GM21367 (cell line): Measurements from ENCODE around the gene THRB.
"Not testable (repeated sequence)": the region's sequence is repeated elsewhere in the genome, so short reads cannot be mapped to it uniquely, and the experiment has no call there.

Experiments
- ATAC-seq: cut with Tn5 transposase; IDR thresholded peaks from one replicate; pipeline ENCODE4 v1.9.1; 2021; ENCODE audit not compliant: unreplicated experiment

Gene THRB

DNA sequence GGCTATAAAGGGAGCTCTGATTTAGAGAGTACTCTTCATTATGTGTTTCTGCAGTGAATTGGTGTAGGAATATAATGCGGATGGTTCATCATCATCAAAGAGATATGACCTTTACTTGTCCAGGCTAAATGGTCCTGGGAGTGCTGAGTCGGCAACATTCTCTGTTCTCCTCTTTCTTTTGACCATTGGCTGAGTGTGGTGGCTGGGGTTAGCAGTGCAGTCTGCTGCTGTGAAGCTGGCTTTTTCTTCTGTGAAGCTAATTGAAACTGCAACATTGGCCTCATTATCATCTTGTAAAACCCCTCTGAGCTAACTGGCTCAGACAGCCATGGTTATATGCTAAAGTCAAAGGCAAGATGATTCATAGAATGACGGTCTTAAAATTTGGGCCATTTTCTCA, 83.8 kb downstream of the THRB start:
- ATAC-seq, result no peak

DNA sequence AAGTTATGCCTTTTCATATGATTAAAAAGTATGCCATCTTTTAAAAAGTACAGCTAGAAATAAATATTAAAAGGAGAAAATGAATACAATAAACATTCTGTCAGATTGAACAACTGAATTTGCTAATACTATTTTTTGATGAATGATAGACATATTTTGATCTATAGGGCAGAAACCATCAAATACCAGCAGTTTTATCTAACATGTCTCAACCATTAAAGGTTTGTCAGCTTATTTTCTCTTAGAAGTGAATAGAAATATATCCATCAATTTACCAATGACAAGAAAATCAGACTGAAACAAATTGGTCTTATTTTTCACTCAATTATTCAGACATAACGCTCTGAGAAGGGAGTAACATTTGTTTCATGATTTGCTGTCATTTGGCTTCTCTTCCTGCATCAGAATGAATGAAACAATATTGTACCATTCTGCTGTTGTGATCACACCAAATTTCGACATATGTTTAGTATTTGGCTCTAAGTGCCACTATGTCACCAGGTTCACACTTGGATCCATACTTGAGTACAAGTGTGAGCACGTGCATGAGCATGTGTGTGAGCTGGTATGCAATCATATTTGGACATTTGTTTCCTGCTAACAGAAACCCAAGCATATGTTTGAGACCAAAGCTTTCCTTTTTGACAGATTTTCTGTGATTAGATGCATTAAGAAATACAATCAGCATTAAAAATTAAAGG, 86.5 kb downstream of the THRB start:
- ATAC-seq, result no peak

DNA sequence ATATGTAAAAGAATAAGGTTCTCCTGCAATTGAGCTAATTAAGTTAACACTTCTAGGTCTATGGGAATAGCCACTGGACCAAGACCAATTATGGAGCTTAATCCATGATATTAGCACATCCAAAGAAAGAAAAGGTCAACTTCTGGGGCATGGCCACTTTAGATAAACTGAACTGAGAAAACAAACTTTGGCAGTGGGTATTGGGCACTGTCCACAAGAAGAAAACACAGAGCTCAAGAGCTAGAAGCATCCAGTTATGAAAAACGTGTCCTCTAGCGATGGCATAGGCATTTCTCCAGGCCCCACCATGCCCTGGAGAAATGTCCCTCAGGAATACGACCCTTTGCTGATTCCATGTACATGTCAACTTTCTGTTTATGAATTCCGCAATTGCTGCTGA, 87.8 kb downstream of the THRB start:
- no peak for ATAC-seq

DNA sequence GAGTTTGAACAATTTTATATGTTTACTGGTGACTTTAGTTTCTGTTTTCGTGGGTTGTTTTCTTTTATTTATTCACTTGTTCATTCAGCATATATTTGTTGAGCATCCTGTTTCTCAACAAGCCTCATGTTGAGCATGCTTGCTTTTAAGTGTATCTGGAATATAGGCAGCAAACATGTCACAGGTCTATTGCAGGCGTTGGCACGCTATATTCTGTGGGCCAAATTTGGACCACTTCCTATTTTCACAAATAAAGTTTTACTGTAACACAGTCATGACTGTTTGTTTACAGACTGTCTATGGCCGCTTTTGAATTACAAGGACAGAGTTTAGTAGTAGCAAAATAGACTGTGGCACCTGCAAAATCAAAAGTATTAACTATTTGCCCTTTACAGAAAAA, 89.6 kb downstream of the THRB start:
- ATAC-seq, result no peak

DNA sequence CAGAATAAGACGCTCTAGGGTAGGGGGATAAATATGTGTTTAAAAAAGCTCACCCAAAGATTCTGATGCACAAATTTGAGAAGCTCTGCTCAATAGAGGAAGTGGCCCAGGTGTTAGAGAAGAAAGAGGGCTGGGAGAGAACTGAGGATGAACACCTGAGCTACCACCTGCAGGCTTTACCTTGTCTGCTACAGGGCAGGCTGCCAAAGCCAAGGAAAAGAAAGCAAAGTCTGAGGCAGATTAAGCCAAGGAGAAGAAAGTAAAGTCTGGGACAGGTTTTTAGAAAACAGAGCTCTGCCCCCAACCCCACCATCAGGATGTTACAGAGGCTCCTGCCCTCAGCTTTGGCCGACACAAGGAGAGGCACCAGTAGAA, 92.9 kb downstream of the THRB start:
- no peak for ATAC-seq

DNA sequence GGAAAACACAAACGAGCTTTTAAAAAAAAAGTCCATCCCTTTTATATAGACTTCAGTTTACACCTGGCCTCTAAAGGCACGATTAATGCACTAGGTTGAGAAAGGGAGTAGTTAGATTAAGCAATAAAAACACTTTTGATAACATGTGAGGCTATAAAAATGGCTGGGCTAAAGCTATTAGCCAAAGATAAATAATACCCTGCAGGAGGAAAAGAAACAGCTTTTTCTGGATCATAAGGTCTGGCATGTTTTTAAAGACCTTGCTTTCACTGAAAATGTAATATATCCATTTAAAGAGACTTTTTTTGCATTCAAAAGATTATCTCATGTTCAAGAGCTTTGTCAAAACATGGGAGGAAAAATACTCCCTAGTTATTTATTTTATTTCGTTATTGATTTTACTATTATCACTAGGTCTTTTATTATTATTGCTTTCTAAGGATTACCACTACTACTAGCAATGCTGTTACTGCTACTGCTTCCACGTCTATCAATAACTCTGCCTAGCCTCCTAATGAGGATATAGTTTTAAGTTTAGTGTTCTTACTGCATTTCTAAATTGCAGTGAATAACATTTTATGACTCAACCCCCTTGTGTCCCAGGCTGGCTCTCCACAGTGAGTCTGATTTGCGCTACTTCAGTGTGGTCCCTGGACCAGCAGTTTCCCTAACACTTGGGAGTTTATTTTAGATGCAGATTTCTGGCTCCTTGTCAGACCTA, 93.4 kb downstream of the THRB start:
- ATAC-seq, result no peak

DNA sequence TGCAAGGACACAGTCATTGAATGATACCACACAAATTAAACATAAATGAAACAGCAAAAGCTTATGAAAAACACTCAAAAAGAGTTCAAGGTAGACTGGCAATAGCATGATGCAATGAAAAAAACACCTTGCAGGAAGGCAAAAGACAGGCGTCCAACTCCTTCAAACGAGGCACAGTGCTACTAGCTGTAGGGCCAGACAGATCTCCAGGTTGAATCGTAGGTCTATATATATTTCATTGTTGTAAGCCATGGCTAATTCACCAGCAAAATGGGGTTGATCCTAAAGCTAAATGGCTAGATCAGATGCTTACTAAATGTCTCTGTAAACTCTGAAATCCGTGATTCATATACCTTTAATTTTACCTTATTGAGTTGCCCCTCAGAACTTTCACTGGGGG, 94.2 kb downstream of the THRB start:
- no peak for ATAC-seq

DNA sequence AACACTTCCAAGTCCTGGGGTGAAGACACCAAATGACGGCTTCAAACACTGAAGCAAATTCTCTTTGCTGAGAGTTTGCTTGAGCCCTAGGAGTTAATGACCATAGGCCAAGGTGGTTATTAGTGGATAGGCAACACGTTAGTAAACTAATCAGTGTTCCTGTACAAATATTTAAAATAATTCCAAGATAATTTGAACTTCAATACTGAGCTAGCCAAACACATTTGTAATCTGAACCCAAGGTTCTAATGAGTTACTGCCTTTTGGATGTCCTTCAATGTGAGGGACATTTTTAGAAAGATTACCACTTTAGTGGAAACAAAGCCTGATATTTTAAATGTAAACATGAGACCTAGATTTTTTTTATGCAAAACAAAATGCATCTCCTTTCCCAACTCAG, 94.6 kb downstream of the THRB start:
- ATAC-seq, result no peak

DNA sequence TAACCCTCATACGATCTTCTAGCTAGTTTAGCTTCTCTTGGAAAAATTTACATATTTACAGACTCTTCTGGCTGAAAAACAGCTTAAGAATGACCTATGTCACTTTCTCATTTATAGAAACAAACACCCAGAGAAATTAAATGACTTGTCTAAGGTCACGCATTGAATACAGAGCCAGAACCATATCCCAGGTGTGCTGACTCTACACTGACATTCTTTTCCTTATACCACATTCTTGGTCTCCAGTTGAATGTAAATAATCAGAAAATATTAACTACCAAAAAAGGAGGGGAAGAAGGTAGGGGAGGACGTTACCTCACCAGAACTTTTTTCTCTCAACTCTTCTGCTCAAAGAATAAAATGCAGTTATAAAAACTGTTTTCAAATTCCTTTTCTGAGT, 95.0 kb downstream of the THRB start:
- no peak for ATAC-seq

DNA sequence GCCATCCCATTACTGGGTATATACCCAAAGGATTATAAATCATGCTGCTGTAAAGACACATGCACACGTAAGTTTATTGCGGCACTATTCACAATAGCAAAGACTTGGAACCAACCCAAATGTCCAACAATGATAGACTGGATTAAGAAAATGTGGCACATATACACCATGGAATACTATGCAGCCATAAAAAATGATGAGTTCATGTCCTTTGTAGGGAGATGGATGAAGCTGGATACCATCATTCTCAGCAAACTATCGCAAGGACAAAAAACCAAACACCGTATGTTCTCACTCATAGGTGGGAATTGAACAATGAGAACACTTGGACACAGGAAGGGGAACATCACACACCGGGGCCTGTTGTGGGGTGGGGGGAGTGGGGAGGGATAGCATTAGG, 95.9 kb downstream of the THRB start:
- not testable (repeated sequence) for ATAC-seq

DNA sequence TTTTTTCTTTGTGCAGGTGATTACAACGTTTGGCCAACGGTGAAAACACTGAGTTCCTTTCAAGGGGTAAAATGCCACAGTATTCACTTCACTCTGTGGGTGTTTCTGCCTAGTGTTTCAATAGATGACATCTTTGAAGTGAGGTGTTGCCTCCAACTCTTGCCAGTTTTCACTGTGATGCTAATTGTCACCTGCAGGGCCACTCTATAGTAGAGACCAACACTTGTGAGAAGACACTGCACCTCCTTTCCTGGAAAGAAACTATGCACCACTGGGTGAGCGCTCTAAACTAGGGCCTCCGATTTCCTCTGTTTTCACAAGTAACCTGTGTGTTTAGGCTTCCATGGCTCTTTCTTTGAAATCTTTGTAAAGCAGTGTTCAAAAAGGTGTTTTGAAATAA, 98.3 kb downstream of the THRB start:
- ATAC-seq, result no peak

DNA sequence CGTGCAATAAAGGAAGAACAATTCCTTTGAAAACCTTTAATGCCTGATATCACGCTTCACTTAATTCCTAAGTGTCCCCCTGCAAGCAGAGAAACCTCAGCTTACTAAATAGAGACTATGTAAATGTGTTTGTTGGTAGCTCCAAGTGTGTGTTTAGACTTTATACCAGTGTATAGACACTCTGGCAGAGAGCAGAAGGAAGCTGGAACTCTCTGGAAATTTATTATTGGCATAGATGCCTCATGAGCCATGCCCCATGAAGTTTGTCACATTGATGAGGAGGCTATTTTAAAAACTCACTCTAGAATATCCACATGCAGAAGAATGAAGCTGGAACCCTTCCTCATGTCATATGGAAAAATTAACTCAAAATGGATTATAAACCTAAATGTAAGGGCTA, 99.9 kb downstream of the THRB start:
- no peak for ATAC-seq

DNA sequence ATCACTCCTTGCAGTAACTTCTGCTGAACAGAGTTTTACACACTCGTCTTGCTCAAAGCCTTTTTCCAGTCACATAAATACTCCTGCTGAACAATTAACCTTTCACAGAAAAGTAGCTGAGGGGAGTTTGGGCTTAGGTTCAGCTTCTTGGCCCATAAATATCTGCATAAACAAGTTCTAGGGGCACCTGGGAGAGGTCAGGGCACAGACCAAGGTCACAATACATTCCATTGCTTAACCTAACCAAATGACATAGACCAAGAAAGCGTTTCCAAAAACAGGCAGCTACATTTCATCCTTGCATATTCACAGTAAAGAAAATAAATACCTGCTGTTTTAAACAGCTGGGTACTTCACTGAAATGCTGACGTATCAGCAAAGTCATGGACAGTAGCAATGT, 101.3 kb downstream of the THRB start:
- no peak for ATAC-seq

DNA sequence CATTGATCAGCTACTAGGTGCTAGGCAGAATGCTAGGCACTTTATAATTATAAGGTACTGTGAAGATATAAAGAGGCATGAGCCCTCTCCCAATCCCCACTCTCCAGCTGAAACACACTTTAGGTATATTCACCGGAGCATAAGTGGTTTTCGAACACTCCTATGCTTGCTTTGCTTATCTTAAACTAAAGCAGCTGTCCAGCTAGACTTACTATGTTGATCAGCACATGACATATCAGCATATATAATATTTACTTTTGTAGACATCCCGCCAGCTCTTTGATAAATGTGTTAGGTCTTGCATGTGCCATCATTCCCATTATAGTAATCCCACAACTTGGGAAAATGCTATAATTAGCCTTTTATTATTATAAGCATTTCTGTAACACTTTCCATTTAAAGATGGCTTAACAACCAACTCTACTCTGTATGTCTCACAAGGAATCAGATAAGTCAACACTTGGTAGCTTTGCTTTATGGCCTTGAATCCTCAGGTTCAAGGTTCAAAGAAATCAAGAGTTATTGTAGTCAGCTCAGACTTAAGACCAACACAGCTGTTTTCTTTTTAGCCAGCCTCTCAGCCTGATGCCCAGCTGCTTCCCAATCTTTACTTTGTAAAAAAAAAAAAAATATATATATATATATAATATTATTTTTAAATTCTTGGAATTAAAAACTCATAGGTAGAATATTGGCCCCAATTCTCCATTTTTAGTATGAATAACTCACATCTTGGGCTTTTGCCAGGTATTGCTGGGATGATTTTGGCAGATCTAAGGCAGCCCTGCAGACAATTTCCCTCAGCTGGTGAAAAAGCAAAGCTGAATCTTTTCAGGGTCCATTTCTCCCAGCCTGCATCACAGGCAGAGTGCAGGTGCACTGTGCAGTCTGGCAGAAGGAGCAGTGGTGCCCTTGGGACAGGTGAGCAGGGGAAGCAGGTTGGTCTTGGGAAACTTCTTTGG, 104.2 kb downstream of the THRB start:
- no peak for ATAC-seq

DNA sequence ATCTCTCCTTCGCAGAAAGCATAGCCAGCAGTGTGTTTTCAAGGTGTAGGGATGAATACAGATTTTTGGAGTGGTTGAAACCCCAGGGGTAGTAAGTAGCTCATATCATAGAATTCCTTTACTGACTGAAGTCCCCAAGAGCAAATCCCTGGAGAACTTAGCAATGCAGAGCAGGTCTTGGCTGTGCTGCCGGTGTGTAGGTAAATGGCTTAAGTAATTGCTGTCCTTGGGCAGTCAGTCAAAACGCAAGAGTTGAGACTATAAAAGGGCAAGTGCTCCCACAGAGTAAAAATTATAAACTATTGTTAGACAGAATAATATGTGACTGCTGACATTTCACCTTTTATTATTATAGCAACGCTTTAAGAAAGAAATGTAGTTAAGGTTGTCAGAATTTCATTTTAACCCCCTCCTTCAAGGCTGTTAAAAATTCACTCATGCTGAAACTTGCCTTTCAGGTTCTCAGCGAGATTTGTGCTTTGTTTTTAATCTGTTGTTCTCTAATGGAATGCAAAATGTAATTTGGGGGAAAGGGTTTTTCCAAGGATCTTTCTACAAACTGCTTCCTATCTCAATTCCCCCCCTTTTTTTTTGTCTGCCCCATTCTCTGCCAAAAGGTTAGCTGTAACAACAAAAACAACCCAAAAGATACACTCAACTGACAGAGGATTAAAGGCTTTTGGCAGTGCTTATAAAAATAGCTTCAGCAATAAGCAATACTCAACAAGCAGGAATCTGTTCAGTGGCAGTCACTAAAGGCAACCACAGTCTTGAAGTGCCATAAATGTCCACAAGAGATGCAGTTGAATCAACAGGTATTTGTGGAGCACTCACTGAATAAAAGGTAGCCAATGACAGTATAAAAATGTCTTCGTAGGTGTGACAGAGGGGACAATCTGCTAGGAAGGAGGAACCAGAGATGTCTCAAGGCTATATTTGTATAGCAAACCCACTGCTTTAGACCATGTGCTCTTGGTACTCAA, 105.3 kb downstream of the THRB start:
- no peak for ATAC-seq

DNA sequence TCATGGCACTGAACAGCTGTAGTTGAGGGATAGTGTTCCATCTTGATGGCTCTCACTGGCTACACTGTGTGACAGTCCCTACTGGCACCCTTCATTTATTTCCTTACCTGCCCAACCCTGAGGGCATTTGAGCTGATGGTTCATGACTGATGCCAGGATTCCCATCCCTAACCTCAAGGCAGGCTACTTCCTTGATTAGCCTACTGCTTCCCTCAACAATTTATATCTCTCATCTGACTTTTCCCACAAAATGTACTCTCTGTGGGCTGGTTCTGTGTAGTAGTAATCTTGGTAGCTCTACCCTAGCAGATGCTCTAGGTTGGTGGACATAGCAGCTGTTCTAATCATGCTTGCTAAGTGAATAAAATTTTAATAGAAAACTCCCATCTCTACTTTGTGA, 106.0 kb downstream of the THRB start:
- no peak for ATAC-seq

DNA sequence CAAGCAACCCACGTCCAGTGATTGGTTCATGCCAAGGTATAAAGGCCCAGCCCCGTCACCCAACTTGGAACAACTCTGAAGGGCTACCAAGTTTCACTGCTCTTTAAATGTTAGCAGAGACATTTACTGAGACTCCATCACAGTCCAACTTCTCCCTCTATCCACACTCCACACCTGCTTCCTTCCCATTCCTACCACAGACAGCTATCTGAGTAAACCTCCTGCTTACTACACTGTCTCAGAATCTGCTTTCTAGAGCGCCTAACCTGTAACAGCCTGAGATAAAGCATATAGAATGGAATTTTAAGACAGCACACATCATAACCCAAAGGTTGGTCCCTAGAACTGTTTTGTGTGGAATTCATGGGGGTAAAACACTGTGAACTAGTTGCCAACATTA, 106.5 kb downstream of the THRB start:
- ATAC-seq, result no peak

DNA sequence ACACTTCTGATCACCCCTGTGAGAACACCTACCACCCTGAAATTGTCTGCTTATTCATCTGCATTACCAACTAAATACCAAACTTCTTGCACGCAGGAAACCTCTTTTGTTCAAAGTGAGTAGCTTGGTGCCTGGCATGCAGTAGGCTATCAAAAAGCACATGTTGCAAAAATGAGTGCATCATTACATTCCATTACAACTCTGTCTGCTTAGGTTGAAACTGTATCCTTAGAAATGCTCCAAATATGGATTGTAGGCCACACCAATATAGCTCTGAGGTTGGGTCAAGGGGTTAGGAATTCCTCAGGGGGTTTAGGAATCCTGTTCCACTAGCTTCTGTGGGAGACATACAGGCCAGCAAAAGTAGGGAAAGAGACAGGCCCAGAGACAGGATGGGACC, 107.2 kb downstream of the THRB start:
- ATAC-seq, result no peak

DNA sequence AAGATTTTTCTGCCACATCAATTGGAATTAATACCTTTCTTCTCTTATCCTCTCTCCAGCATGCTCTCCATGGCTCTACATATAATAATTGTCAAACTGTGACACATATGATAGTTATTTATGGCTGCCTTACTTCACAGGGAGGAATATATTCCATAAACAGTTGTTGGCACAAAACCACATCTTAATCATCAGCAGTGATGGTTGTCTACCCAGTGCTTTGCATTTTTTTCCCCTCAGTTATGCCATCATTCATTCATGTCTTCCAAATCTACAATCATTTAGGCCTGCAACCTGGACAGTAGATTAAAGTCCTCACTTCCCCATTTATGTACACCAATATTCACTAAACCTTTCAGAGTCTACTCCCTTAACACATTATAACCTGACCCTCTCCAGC, 107.7 kb downstream of the THRB start:
- no peak for ATAC-seq

DNA sequence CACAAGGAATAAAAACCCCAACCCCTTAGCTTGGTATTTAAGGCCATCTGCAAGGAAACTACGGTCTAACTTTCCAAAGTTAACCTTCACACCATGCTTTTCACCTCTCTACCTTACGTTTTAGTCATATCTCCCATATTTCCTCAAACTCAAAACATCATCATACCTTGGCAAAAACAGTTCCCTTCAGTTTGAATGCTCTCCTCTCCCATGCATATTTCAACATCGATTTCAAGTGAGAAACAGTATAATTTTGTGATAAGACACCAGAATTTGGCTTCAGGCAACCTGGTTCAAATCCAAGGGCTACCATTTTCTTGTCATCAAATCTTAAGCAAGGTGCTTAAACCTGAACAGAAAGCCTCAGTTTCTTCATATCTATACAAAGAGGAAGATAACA, 108.2 kb downstream of the THRB start:
- ATAC-seq, result no peak
